ENCODE measurements around the gene RNF31. TPM values are rescaled to one million over a fixed set of nuclear protein-coding genes. Genes with fewer than 3 reads are reported as not detected.

The RNF31 gene
- total and polyA plus RNA-seq, 2 of the 13 experiments (the other 11 are each of a cell fraction or from before 2014, with no cell fraction given): 48.2 to 86.8 TPM

DNA sequence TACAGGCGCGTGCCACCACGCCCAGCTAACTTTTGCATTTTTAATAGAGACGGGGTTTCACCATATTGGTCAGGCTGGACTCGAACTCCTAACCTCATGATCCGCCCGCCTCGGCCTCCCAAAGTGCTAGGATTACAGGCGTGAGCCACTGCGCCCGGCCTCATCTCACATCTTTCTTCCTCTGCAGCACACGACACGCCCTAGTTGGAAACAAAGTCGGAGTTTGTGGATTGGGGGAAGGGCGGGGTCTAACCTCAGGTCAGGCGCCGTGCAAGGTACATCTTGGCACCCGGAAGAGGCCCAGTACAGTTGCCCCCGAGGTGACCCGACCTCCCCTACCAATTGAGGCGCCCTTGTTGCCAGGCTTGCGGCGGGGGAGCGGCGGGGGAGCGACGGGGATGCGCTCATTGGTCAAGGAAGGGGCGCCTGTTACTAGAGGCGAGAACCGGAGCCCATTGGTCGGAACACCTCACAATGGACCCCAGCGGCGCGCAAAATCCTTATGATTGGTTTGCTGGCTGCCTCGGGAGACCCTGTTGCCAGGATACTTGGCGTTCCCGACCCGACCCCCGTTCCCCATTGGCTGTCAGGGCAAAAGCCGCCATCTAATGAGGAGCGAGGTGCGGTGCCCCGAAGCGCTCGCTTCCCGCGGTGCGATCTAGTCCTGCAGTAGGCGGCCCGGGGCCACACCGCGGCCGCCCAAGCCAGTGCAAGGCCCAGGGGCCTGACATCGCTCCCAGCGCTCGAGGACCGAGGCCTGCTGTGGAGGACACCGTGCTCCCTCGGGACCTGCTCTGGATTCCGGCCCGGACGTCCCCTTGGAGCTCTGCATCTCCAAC lies 24.3 kb downstream of the RNF31 start, which contains the start of gene REC8:
Gene REC8 (plus strand): TSS at position 659 of the 839 bp plus-strand sequence. CDS start 473 bp downstream, outside the sequence.
- peaks cover 2 to 3% of the 10 kb centered on the region in 2 experiments; a peak in 4 of 5 replicates for H3K36me3 ChIP-seq (replicated peaks in 1 of 2; ENCODE audit: control insufficient read depth in 1 of 2, insufficient read depth in 2 of 2, low read length in 2 of 2)
- no TSS peak for BruUV-seq (replicated peaks)
- intact Hi-C loops (cut with micrococcal nuclease; ENCODE audit: unreplicated experiment): no loop called here
- no peak within 1 kb of the TSS for H3K4me3 ChIP-seq (replicated peaks in 1 of 3; ENCODE audit: insufficient read depth in 1 of 3, low read depth in 2 of 3, low read length in 3 of 3)
- no peaks in the 10 kb centered on the region for H3K27me3 ChIP-seq (ENCODE audit: control insufficient read depth in 1 of 2, insufficient read depth in 2 of 2, low read length in 2 of 2)
- ATAC-seq (peak; percentile 15), DNase-seq (ENCODE audit: low spot score) (no peak), FAIRE-seq (no peak)
- no peak within 1 kb of the TSS for H3K27ac ChIP-seq (ENCODE audit: extremely low read length, insufficient read depth, low read length)
- no peak within 1 kb of the TSS for H3K4me2 ChIP-seq (ENCODE audit: low read depth, low read length)
- no peak within 1 kb of the TSS for H3K9ac ChIP-seq (ENCODE audit: insufficient read depth, low read depth, low read length)
- no peaks in the 10 kb centered on the region for H3K79me2 ChIP-seq (ENCODE audit: insufficient read depth, low read length)
- no peak within 1 kb of the TSS for H2AFZ ChIP-seq (ENCODE audit: low read length)
- ChIA-PET CTCF (ENCODE audit: low intra/inter-chr PET ratio, low total read pairs) (no interaction called here), POLR2A (interaction anchor here (0.7 to 3.3 kb wide), 6 partner anchors 10 to 70 kb away, joined by 3 to 13 read pairs (median 8); partner anchors contain the start of genes DCAF11, IRF9, NRL and PSME1)
- in situ Hi-C loops (cut with HindIII; ENCODE audit: extremely low pct_ligation_motif_present, low pct_unique_long_range_greater_than_20kb): no loop called here
- no peaks in the 10 kb centered on the region for H3K9me3 ChIP-seq (ENCODE audit: low read length)
- WGBS (ENCODE audit: low lambda C conversion rate): 94% methylated on average over 63 of the region's 63 CpGs
- no peaks in the 10 kb centered on the region for H3K4me1 ChIP-seq (ENCODE audit: insufficient read depth, low read length)
- H4K20me1 ChIP-seq (ENCODE audit: insufficient read depth, low read length): no peaks in the 10 kb centered on the region
- TF ChIP-seq PHB2 (IDR thresholded peaks at IDR 0.05; ENCODE audit: partially characterized antibody): no peak
- TF ChIP-seq, protein P1, sequence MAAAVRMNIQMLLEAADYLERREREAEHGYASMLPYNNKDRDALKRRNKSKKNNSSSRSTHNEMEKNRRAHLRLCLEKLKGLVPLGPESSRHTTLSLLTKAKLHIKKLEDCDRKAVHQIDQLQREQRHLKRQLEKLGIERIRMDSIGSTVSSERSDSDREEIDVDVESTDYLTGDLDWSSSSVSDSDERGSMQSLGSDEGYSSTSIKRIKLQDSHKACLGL (CRISPR knock-in tag; IDR thresholded peaks at IDR 0.05): 0 out of 2 replicates have a peak, but pooled peaks have one; percentile 33
- TF ChIP-seq CEBPG (CRISPR knock-in tag; IDR thresholded peaks at IDR 0.05): no peak
- TF ChIP-seq FLYWCH1 (CRISPR knock-in tag; IDR thresholded peaks at IDR 0.05): no peak
- TF ChIP-seq ZNF263 (CRISPR knock-in tag; IDR thresholded peaks at IDR 0.05): no peak
- peak; percentile 44; the same call in 1 of the 2 replicates for TF ChIP-seq HIVEP1 (CRISPR knock-in tag; IDR thresholded peaks at IDR 0.05)
- no peak for TF ChIP-seq STAT5B (CRISPR knock-in tag; IDR thresholded peaks at IDR 0.05)
- 0 out of 2 replicates have a peak, but pooled peaks have one; percentile 24 for TF ChIP-seq DNMT1 (CRISPR knock-in tag; IDR thresholded peaks at IDR 0.05)
- TF ChIP-seq ZNF749 (CRISPR knock-in tag; IDR thresholded peaks at IDR 0.05; ENCODE audit: borderline replicate concordance): no peak
- TF ChIP-seq, protein P2, sequence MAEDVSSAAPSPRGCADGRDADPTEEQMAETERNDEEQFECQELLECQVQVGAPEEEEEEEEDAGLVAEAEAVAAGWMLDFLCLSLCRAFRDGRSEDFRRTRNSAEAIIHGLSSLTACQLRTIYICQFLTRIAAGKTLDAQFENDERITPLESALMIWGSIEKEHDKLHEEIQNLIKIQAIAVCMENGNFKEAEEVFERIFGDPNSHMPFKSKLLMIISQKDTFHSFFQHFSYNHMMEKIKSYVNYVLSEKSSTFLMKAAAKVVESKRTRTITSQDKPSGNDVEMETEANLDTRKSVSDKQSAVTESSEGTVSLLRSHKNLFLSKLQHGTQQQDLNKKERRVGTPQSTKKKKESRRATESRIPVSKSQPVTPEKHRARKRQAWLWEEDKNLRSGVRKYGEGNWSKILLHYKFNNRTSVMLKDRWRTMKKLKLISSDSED (CRISPR knock-in tag; IDR thresholded peaks at IDR 0.05): no peak
- no peak for TF ChIP-seq ZNF879 (CRISPR knock-in tag; IDR thresholded peaks at IDR 0.05)
- peak; percentile 37 for TF ChIP-seq HNRNPLL (IDR thresholded peaks at IDR 0.05; ENCODE audit: low read depth, low read length, poor library complexity, severe bottlenecking)
- no peak for TF ChIP-seq HDAC6 (IDR thresholded peaks at IDR 0.05; ENCODE audit: low read depth, low read length)
- 0 out of 2 replicates have a peak, but pooled peaks have one; percentile 33 for TF ChIP-seq KDM5B (CRISPR knock-in tag; IDR thresholded peaks at IDR 0.05; ENCODE audit: borderline replicate concordance)
- peak; percentile 66 for TF ChIP-seq AGO1 (IDR thresholded peaks at IDR 0.05; ENCODE audit: low read depth, low read length, poor library complexity, severe bottlenecking)
- no peak for TF ChIP-seq CBX5 (CRISPR knock-in tag; IDR thresholded peaks at IDR 0.05; ENCODE audit: borderline replicate concordance)
- no peak for TF ChIP-seq FOXK2 (IDR thresholded peaks at IDR 0.05)
- no peak for TF ChIP-seq SNRNP70 (IDR thresholded peaks at IDR 0.05; ENCODE audit: low read depth, low read length)
- TF ChIP-seq DDIT3 (CRISPR knock-in tag; IDR thresholded peaks at IDR 0.05): no peak
- TF ChIP-seq PTBP1 (IDR thresholded peaks at IDR 0.05; ENCODE audit: low read depth, low read length, poor library complexity, severe bottlenecking): no peak
- TF ChIP-seq AGO2 (optimal IDR thresholded peaks at IDR 0.05; ENCODE audit: low read depth, low read length): peak; percentile 95
- no peak for TF ChIP-seq MZF1 (CRISPR knock-in tag; IDR thresholded peaks at IDR 0.05; ENCODE audit: borderline replicate concordance)
- no peak for TF ChIP-seq TFDP2 (CRISPR knock-in tag; IDR thresholded peaks at IDR 0.05)

Data from HepG2 (cell line).